HCT116 (cell line): ENCODE data around the gene SDE2. TPM values are rescaled to one million over a fixed set of nuclear protein-coding genes. Genes with fewer than 3 reads are reported as not detected.

Source experiments
- ATAC-seq: fragments of 200-7000 bp; cut with Tn5 transposase; 2 replicates; pipeline ENCODE4 v1.9.1; 2020; ENCODE audit warnings: mild to moderate bottlenecking, moderate library complexity
- BruUV-seq: library from RNA; stranded (reverse); fragments of 400-500 nt; replicated peaks from 2 replicates; lab custom pipeline; 2021; lab: Mats Ljungman, UMichigan
- CTCF ChIA-PET: fragments of 300-600 bp; sonication (Branson Sonifier 250); formaldehyde crosslinking; loops from one replicate; lab custom pipeline; 2021; ENCODE audit warnings: antibody characterized with exemption; lab: Charles Lee
- POLR2A ChIA-PET: fragments of 300-600, 350-600 bp; sonication (Branson Sonifier 250); formaldehyde crosslinking; loops from one replicate; lab custom pipeline; 2021; ENCODE audit warnings: antibody characterized with exemption; lab: Charles Lee
- RAD21 ChIA-PET, 2 experiments: fragments of 300-600 bp; sonication (Branson Sonifier 250); formaldehyde crosslinking; loops; one replicate each; lab custom pipeline; 2023; ENCODE audit warnings: low total read pairs in 2 of 2; ENCODE audit not compliant: uncharacterized antibody in 2 of 2, unreplicated experiment in 2 of 2, low non-redundant PET in 1 of 2; lab: Charles Lee
- DNase-seq: peaks from one replicate; pipeline ENCODE4 v3.0.0-alpha.2; 2010; ENCODE audit warnings: low read depth, low spot score
- H2AFZ ChIP-seq: fragments of 200-600 bp; shearing (Covaris generic), sonication (generic); 2 replicates; pipeline ENCODE4 v1.6.1; 2017; ENCODE audit warnings: low read depth, mixed run types, mixed read lengths, antibody characterized with exemption, low read length; ENCODE audit not compliant: poor library complexity, severe bottlenecking
- H3K27ac ChIP-seq: 2 replicates; pipeline ENCODE4 v1.5.1; 2012; ENCODE audit warnings: low read depth, low read length
- H3K27me3 ChIP-seq: fragments of 200-600 bp; sonication (generic); 2 replicates; pipeline ENCODE4 v1.6.1; 2016; ENCODE audit warnings: mixed run types, low read length, mixed read lengths; ENCODE audit not compliant: insufficient read depth
- H3K36me3 ChIP-seq, 2 experiments: fragments of 200-500 bp in 1 of 2; fragments of 200-600 bp in 1 of 2; sonication (Bioruptor generic) in 1 of 2; sonication (generic) in 1 of 2; 2 replicates each; pipeline versions ENCODE4 v1.5.1 to v1.6.1; 2014 to 2016; ENCODE audit warnings: low read length in 2 of 2, inconsistent platforms in 1 of 2, mixed read lengths in 1 of 2, mixed run types in 1 of 2; ENCODE audit not compliant: insufficient read depth in 2 of 2, control insufficient read depth in 1 of 2
- H3K4me1 ChIP-seq, 2 experiments: fragments of 200-600 bp in 1 of 2; sonication (generic) in 1 of 2; 2 replicates each; pipeline versions ENCODE4 v1.5.1 to v1.6.1; 2012 to 2017; ENCODE audit warnings: low read length in 2 of 2, inconsistent platforms in 1 of 2, mild to moderate bottlenecking in 1 of 2, mixed read lengths in 1 of 2, mixed run types in 1 of 2, moderate library complexity in 1 of 2; ENCODE audit not compliant: insufficient read depth in 2 of 2, control insufficient read depth in 1 of 2
- H3K4me2 ChIP-seq: fragments of 200-600 bp; sonication (generic); 2 replicates; pipeline ENCODE4 v1.6.1; 2017; ENCODE audit warnings: mixed run types, low read length, mixed read lengths
- H3K4me3 ChIP-seq, 2 experiments: fragments of 200-600 bp in 1 of 2; sonication (generic) in 1 of 2; replicated peaks in 1 of 2; 2 replicates each; pipeline ENCODE4 v1.5.1; 2011 to 2016; ENCODE audit warnings: low read length in 2 of 2, control low read depth in 1 of 2, low read depth in 1 of 2, mild to moderate bottlenecking in 1 of 2, mixed read lengths in 1 of 2, mixed run types in 1 of 2
- H3K79me2 ChIP-seq: fragments of 200-600 bp; sonication (generic); 2 replicates; pipeline ENCODE4 v1.6.1; 2017; ENCODE audit warnings: mild to moderate bottlenecking, mixed run types, low read length, moderate library complexity, mixed read lengths; ENCODE audit not compliant: insufficient read depth
- H3K9ac ChIP-seq: fragments of 200-600 bp; sonication (generic); 2 replicates; pipeline ENCODE4 v1.6.1; 2016; ENCODE audit warnings: low read length, mixed read lengths
- H3K9me2 ChIP-seq: fragments of 200-600 bp; sonication (generic), shearing (Covaris generic); 2 replicates; pipeline ENCODE4 v1.6.1; 2017; ENCODE audit warnings: mixed run types, mild to moderate bottlenecking, moderate library complexity; ENCODE audit not compliant: insufficient read depth
- H3K9me3 ChIP-seq, 2 experiments: fragments of 200-500 bp in 1 of 2; fragments of 200-600 bp in 1 of 2; sonication (Bioruptor generic) in 1 of 2; sonication (generic) in 1 of 2; 2 replicates each; pipeline ENCODE4 v1.6.1; 2014 to 2017; ENCODE audit warnings: low read length in 2 of 2, mixed read lengths in 2 of 2, inconsistent platforms in 1 of 2, low read depth in 1 of 2, mild to moderate bottlenecking in 1 of 2, mixed run types in 1 of 2, moderate library complexity in 1 of 2; ENCODE audit not compliant: control insufficient read depth in 1 of 2, insufficient read depth in 1 of 2
- H4K20me1 ChIP-seq: fragments of 200-600 bp; sonication (generic), shearing (Covaris generic); 2 replicates; pipeline ENCODE4 v1.6.1; 2017; ENCODE audit warnings: mixed run types, mild to moderate bottlenecking, moderate library complexity; ENCODE audit not compliant: insufficient read depth
- ELF1 ChIP-seq: IDR thresholded peaks from 2 replicates; pipeline ENCODE4 v1.6.1; 2012; ENCODE audit warnings: low read depth, borderline replicate concordance
- FOSL1 ChIP-seq: IDR thresholded peaks from 2 replicates; pipeline ENCODE4 v1.6.1; 2012; ENCODE audit warnings: low read depth
- RAD21 ChIP-seq: IDR thresholded peaks from 2 replicates; pipeline ENCODE4 v1.6.1; 2012; ENCODE audit warnings: low read depth, mild to moderate bottlenecking
- SIN3A ChIP-seq: IDR thresholded peaks from 2 replicates; pipeline ENCODE4 v1.6.1; 2012; ENCODE audit warnings: low read depth
- SRF ChIP-seq: IDR thresholded peaks from 2 replicates; pipeline ENCODE4 v1.6.1; 2012; ENCODE audit warnings: low read depth
- ZNF274 ChIP-seq: fragments of 200-500 bp; sonication (Bioruptor generic); IDR thresholded peaks from 2 replicates; pipeline ENCODE4 v1.6.1; 2014; ENCODE audit warnings: mild to moderate bottlenecking, low read depth, low read length, inconsistent platforms
- intact Hi-C: fragments of 100-400 bp; cut with micrococcal nuclease; formaldehyde crosslinking; loops from 2 replicates; pipeline ENCODE4 v1.10.0; 2022
- total RNA-seq: library from RNA; stranded (reverse); gene quantifications from one replicate; pipeline ENCODE4 v1.2.1, GENCODE V29; 2021; ENCODE audit not compliant: unreplicated experiment
- TF ChIP-seq, protein P1 (sequence below), 3 experiments: fragments of 200-600 bp in 1 of 3; sonication (generic) in 1 of 3; IDR thresholded peaks in 2 of 3; conservative IDR thresholded peaks in 1 of 3; 2 replicates each; pipeline ENCODE4 v1.5.1; 2012 to 2017; ENCODE audit warnings: low read depth in 2 of 3, low read length in 2 of 3, antibody characterized with exemption in 1 of 3, borderline replicate concordance in 1 of 3, control low read depth in 1 of 3, mild to moderate bottlenecking in 1 of 3, mixed read lengths in 1 of 3, mixed run types in 1 of 3, moderate library complexity in 1 of 3; ENCODE audit not compliant: insufficient read depth in 1 of 3
- TF ChIP-seq, protein P2 (sequence below): IDR thresholded peaks from 2 replicates; pipeline ENCODE4 v1.6.1; 2012
- TF ChIP-seq, protein P3 (sequence below): IDR thresholded peaks from 2 replicates; pipeline ENCODE4 v1.6.1; 2012; ENCODE audit warnings: low read depth

Gene SDE2
- total RNA-seq, 1 experiment from 2014 or later = 22.5 TPM

DNA sequence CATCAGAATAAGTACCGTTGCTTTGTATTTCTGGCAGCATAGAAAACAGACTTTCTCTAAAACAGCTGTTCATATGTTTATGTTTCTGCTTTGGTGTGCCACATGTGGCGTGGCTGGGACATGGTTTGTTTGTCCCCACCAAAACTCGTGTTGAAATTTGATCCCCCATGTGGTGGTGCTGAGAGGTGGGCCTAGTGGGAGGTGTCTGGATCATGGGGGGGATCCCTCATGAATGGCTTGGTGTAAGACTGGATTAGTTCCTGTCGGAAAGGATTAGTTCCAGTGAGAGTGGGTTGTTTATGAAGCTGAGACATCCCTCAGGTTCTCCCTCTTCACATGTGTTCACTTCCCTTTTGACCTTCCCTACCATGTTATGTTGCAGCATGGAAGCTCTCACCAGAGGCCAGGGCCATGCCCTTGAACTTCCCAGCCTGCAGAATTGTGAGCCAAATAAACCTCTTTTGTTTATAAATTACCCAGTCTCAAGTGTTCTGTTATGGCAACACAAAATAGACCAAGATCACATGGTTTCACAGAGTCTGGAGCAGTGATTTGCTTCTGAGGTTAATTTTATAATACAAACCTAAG, 45.5 kb upstream of the SDE2 start:
- Histone ChIP-seq H3K27me3 (no peaks in the 10 kb centered on the region; the same call in 1 of the 2 replicates), H4K20me1 (no peaks in the 10 kb centered on the region), H3K79me2 (no peaks in the 10 kb centered on the region), H3K36me3 (no peaks in the 10 kb centered on the region), H3K4me3 (no peak overlapping the region), H2AFZ (no peak overlapping the region), H3K9ac (no peak overlapping the region), H3K4me2 (no peak overlapping the region), H3K9me3 (peaks cover 0 to 6% of the 10 kb centered on the region in 2 experiments; a peak in 1 of 4 replicates), H3K27ac (no peak overlapping the region), H3K4me1 (peaks cover 0 to 12% of the 10 kb centered on the region in 2 experiments; a peak in 2 of 4 replicates), H3K9me2 (no peaks in the 10 kb centered on the region)
- CTCF ChIA-PET = no interaction called here
- no TSS peak for BruUV-seq
- DNase-seq (no peak), ATAC-seq (no peak)
- RAD21 ChIA-PET = interaction anchor here in 1 of 2 experiments (0.5 kb wide), 1 partner anchor 11 kb away, joined by 4 read pairs; no protein-coding TSS in a partner anchor
- intact Hi-C loops = no loop called here
- POLR2A ChIA-PET = interaction anchor here (1.4 kb wide), 1 partner anchor 18 kb away, joined by 3 read pairs; the partner anchor contains the start of gene H3-3A
- TF ChIP-seq, protein P1, sequence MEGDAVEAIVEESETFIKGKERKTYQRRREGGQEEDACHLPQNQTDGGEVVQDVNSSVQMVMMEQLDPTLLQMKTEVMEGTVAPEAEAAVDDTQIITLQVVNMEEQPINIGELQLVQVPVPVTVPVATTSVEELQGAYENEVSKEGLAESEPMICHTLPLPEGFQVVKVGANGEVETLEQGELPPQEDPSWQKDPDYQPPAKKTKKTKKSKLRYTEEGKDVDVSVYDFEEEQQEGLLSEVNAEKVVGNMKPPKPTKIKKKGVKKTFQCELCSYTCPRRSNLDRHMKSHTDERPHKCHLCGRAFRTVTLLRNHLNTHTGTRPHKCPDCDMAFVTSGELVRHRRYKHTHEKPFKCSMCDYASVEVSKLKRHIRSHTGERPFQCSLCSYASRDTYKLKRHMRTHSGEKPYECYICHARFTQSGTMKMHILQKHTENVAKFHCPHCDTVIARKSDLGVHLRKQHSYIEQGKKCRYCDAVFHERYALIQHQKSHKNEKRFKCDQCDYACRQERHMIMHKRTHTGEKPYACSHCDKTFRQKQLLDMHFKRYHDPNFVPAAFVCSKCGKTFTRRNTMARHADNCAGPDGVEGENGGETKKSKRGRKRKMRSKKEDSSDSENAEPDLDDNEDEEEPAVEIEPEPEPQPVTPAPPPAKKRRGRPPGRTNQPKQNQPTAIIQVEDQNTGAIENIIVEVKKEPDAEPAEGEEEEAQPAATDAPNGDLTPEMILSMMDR (IDR thresholded peaks at IDR 0.05 in 2 of 3, conservative IDR thresholded peaks at IDR 0.05 in 1 of 3; ENCODE audit: borderline replicate concordance in 1 of 3, insufficient read depth in 1 of 3, low read depth in 2 of 3, low read length in 2 of 3) = no peak
- TF ChIP-seq RAD21 = no peak
- TF ChIP-seq, protein P2, sequence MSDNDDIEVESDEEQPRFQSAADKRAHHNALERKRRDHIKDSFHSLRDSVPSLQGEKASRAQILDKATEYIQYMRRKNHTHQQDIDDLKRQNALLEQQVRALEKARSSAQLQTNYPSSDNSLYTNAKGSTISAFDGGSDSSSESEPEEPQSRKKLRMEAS = no peak
- no peak for TF ChIP-seq ZNF274
- TF ChIP-seq SIN3A = no peak
- TF ChIP-seq, protein P3, sequence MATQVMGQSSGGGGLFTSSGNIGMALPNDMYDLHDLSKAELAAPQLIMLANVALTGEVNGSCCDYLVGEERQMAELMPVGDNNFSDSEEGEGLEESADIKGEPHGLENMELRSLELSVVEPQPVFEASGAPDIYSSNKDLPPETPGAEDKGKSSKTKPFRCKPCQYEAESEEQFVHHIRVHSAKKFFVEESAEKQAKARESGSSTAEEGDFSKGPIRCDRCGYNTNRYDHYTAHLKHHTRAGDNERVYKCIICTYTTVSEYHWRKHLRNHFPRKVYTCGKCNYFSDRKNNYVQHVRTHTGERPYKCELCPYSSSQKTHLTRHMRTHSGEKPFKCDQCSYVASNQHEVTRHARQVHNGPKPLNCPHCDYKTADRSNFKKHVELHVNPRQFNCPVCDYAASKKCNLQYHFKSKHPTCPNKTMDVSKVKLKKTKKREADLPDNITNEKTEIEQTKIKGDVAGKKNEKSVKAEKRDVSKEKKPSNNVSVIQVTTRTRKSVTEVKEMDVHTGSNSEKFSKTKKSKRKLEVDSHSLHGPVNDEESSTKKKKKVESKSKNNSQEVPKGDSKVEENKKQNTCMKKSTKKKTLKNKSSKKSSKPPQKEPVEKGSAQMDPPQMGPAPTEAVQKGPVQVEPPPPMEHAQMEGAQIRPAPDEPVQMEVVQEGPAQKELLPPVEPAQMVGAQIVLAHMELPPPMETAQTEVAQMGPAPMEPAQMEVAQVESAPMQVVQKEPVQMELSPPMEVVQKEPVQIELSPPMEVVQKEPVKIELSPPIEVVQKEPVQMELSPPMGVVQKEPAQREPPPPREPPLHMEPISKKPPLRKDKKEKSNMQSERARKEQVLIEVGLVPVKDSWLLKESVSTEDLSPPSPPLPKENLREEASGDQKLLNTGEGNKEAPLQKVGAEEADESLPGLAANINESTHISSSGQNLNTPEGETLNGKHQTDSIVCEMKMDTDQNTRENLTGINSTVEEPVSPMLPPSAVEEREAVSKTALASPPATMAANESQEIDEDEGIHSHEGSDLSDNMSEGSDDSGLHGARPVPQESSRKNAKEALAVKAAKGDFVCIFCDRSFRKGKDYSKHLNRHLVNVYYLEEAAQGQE = no peak
- no peak for TF ChIP-seq FOSL1
- TF ChIP-seq ELF1 = no peak
- TF ChIP-seq SRF = no peak
